Panc1 (cell line): ENCODE results near the gene FAM163B. TPM values are rescaled to one million over a fixed set of nuclear protein-coding genes. Genes with fewer than 3 reads are reported as not detected.

Source experiments
- ATAC-seq: fragments of 200-7000 bp; cut with Tn5 transposase; 2 replicates; pipeline ENCODE4 v1.9.1; 2020; ENCODE audit warnings: mild to moderate bottlenecking, moderate library complexity
- BruUV-seq: library from RNA; stranded (reverse); fragments of 400-500 nt; replicated peaks from 2 replicates; lab custom pipeline; 2021; lab: Mats Ljungman, UMichigan
- CTCF ChIA-PET: fragments of 300-600 bp; sonication (Branson Sonifier 250); formaldehyde crosslinking; loops from one replicate; lab custom pipeline; 2022; ENCODE audit warnings: antibody characterized with exemption; lab: Charles Lee
- POLR2A ChIA-PET: fragments of 300-600 bp; sonication (Branson Sonifier 250); formaldehyde crosslinking; loops from one replicate; lab custom pipeline; 2022; ENCODE audit warnings: antibody characterized with exemption; lab: Charles Lee
- DNase-seq: peaks from one replicate; pipeline ENCODE4 v3.0.0-alpha.2; 2010; ENCODE audit warnings: low read depth, low spot score
- H3K27ac ChIP-seq: 2 replicates; pipeline ENCODE4 v1.5.1; 2011; ENCODE audit warnings: mild to moderate bottlenecking, low read length, inconsistent platforms
- H3K27me3 ChIP-seq: fragments of 200-500 bp; sonication (Bioruptor generic); 2 replicates; pipeline ENCODE4 v1.6.0; 2014; ENCODE audit warnings: low read length, inconsistent platforms; ENCODE audit not compliant: control insufficient read depth, insufficient read depth
- H3K36me3 ChIP-seq: fragments of 200-500 bp; sonication (Bioruptor generic); 2 replicates; pipeline ENCODE4 v1.5.1; 2014; ENCODE audit warnings: inconsistent platforms, mild to moderate bottlenecking, low read length, moderate library complexity; ENCODE audit not compliant: control insufficient read depth, insufficient read depth
- H3K4me1 ChIP-seq: 2 replicates; pipeline ENCODE4 v1.5.1; 2011; ENCODE audit warnings: inconsistent platforms, mild to moderate bottlenecking, low read length, moderate library complexity; ENCODE audit not compliant: control insufficient read depth, insufficient read depth
- H3K4me3 ChIP-seq, 2 experiments: 2 replicates each; pipeline ENCODE4 v1.5.1; 2011 to 2012; ENCODE audit warnings: low read depth in 2 of 2, low read length in 2 of 2, mild to moderate bottlenecking in 2 of 2, inconsistent platforms in 1 of 2, moderate library complexity in 1 of 2
- H3K9me3 ChIP-seq: fragments of 200-500 bp; sonication (Bioruptor generic); 2 replicates; pipeline ENCODE4 v1.5.1; 2014; ENCODE audit warnings: low read depth, mild to moderate bottlenecking, inconsistent platforms, low read length, moderate library complexity; ENCODE audit not compliant: control insufficient read depth, insufficient read depth
- POLR2AphosphoS5 ChIP-seq: IDR thresholded peaks from 2 replicates; pipeline ENCODE4 v1.6.1; 2012; ENCODE audit warnings: mild to moderate bottlenecking, low read depth, low read length, moderate library complexity
- REST ChIP-seq, 2 experiments: IDR thresholded peaks; 2 replicates each; pipeline ENCODE4 v1.6.1; 2011 to 2012; ENCODE audit warnings: low read depth in 2 of 2, control low read depth in 1 of 2, low read length in 1 of 2, mild to moderate bottlenecking in 1 of 2, moderate library complexity in 1 of 2; ENCODE audit not compliant: insufficient read depth in 1 of 2
- SIN3A ChIP-seq: IDR thresholded peaks from 2 replicates; pipeline ENCODE4 v1.6.1; 2012; ENCODE audit warnings: low read depth, mild to moderate bottlenecking, low read length, moderate library complexity, borderline replicate concordance; ENCODE audit not compliant: insufficient read depth
- TCF7L2 ChIP-seq: IDR thresholded peaks from 2 replicates; pipeline ENCODE4 v1.6.1; 2011; ENCODE audit warnings: mild to moderate bottlenecking, low read depth, low read length, inconsistent platforms
- in situ Hi-C: cut with HindIII; loops from 2 replicates; pipeline ENCODE4 v1.10.0; 2016; ENCODE audit warnings: low sequenced_read_pairs, low pct_unique_long_range_greater_than_20kb
- intact Hi-C: fragments of 100-400 bp; cut with micrococcal nuclease; formaldehyde crosslinking; loops from one replicate; pipeline ENCODE4 v1.10.0; 2022; ENCODE audit not compliant: unreplicated experiment
- total RNA-seq: library from RNA; stranded (reverse); gene quantifications from one replicate; pipeline ENCODE4 v1.2.1, GENCODE V29; 2021; ENCODE audit not compliant: unreplicated experiment
- TF ChIP-seq, protein P1 (sequence below): fragments of 450-650 bp; IDR thresholded peaks from 2 replicates; pipeline ENCODE4 v1.5.1; 2017; ENCODE audit warnings: mild to moderate bottlenecking

The FAM163B gene
- total RNA-seq, 1 experiment from 2014 or later = not detected

- Histone ChIP-seq H3K4me1 (no peaks in the 10 kb centered on the region), H3K36me3 (no peaks in the 10 kb centered on the region), H3K4me3 (no peak overlapping the region), H3K27me3 (peaks cover 4% of the 10 kb centered on the region), H3K9me3 (no peaks in the 10 kb centered on the region), H3K27ac (no peak overlapping the region)
- POLR2A ChIA-PET = no interaction called here
- TF ChIP-seq REST (IDR thresholded peaks at IDR 0.05; ENCODE audit: insufficient read depth in 1 of 2, low read depth in 2 of 2, low read length in 1 of 2) (no peak), POLR2AphosphoS5 (no peak)
- no peak for ATAC-seq
- CTCF ChIA-PET = no interaction called here
- in situ Hi-C loops (no loop called here), intact Hi-C loops (no loop called here)
- no peak for DNase-seq
- BruUV-seq = no TSS peak
Measured at GRCh38 chr9:133614056-133614455, 4.9 kb upstream of the FAM163B start.

- intact Hi-C loops = no loop called here
- Histone ChIP-seq H3K4me1 (no peaks in the 10 kb centered on the region), H3K9me3 (no peaks in the 10 kb centered on the region), H3K27ac (no peak overlapping the region), H3K36me3 (no peaks in the 10 kb centered on the region), H3K27me3 (peaks cover 4% of the 10 kb centered on the region; the same call in 1 of the 2 replicates), H3K4me3 (no peak overlapping the region)
- no TSS peak for BruUV-seq
- ChIA-PET POLR2A (no interaction called here), CTCF (no interaction called here)
- TF ChIP-seq TCF7L2 = no peak
- TF ChIP-seq POLR2AphosphoS5 = no peak
- TF ChIP-seq, protein P1, sequence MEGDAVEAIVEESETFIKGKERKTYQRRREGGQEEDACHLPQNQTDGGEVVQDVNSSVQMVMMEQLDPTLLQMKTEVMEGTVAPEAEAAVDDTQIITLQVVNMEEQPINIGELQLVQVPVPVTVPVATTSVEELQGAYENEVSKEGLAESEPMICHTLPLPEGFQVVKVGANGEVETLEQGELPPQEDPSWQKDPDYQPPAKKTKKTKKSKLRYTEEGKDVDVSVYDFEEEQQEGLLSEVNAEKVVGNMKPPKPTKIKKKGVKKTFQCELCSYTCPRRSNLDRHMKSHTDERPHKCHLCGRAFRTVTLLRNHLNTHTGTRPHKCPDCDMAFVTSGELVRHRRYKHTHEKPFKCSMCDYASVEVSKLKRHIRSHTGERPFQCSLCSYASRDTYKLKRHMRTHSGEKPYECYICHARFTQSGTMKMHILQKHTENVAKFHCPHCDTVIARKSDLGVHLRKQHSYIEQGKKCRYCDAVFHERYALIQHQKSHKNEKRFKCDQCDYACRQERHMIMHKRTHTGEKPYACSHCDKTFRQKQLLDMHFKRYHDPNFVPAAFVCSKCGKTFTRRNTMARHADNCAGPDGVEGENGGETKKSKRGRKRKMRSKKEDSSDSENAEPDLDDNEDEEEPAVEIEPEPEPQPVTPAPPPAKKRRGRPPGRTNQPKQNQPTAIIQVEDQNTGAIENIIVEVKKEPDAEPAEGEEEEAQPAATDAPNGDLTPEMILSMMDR = no peak
- TF ChIP-seq SIN3A = no peak
- no peak for TF ChIP-seq REST (IDR thresholded peaks at IDR 0.05; ENCODE audit: insufficient read depth in 1 of 2, low read depth in 2 of 2, low read length in 1 of 2)
- DNase-seq = no peak
- in situ Hi-C loops = no loop called here
- no peak for ATAC-seq
Measured at GRCh38 chr9:133613432-133613831, 4.2 kb upstream of the FAM163B start.
